ACHN (cell line): ENCODE results near the gene ACTR3.

Experiments
- DNase-seq: peaks from one replicate; pipeline ENCODE4 v3.0.0-alpha.2; 2015
- in situ Hi-C: cut with HindIII; loops from 2 replicates; pipeline ENCODE4 v1.10.0; 2017; ENCODE audit warnings: low sequenced_read_pairs, low pct_ligation_motif_present, low pct_unique_long_range_greater_than_20kb

The ACTR3 gene

DNA sequence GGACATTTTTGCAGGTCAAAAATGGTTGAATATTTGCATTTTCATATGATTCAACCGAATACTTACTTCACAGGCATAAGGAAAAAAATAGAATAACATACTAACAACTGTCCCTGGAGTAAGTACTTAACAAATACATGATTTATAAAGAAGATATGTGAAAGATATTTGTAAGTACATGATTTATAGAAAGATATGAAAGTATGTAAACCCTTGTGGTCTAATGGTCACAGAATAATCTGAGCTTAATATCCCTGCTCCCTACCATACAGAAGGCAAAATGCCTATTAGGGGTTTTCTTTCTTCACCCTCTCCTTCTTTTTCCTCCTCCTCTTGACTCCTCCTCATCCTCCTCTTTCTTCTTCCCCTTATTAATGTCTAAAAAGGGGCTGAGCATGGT is 20.6 kb upstream of the ACTR3 start:
- in situ Hi-C loops: no loop called here
- DNase-seq: no peak

DNA sequence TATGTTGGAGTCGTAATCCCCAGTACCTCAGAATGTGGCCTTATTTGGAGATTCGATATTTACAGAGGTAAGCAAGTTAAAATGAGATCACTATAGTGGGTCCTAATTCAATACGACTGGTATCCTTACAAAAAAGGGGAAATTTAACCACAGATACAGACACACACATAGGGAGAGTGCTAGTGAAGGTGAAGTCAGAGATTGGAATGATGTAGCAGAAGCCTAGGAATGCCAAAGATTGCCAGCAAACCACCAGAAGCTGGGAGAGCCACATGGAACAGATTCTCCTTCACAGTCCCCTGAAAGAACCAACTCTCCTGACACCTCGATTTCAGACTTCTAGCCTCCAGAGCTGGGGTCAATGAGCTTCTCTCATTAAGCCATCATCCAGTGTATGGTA is 17.7 kb upstream of the ACTR3 start:
- DNase-seq: no peak

GRCh38 chr2:113873867-113874266 is 16.0 kb upstream of the ACTR3 start:
- in situ Hi-C loops: no loop called here
- no peak for DNase-seq

More for the DNA sequence above, 17.7 kb upstream of the ACTR3 start:
- in situ Hi-C loops: no loop called here

GRCh38 chr2:113875135-113875534 is 14.8 kb upstream of the ACTR3 start:
- in situ Hi-C loops: no loop called here
- no peak for DNase-seq

- in situ Hi-C loops: no loop called here
- DNase-seq: no peak
These were observed 13.1 kb upstream of the ACTR3 start for GRCh38 chr2:113876503-113877387.

GRCh38 chr2:113877711-113878598 is 11.9 kb upstream of the ACTR3 start:
- peak; percentile 38 for DNase-seq
- in situ Hi-C loops: no loop called here

DNA sequence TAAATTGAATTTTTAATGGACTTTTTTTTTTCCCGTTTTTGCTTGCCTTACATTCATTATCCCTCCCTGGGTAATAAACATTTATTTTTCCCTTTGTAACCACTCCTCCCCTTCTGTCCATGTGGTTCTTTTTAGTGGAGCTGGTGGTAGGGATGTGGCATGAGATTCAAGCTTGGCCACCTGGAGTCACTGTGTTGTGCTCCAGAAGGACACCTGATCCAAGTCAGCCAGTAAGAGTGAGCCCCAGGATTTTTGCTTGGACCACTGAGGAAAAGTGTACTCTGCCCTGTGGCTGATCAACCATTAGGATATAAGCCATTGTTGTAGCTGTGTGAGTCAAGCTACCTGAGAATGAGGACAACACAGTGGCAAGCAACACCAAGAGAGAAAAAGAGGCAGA is 11.1 kb upstream of the ACTR3 start:
- in situ Hi-C loops: no loop called here
- DNase-seq: no peak

DNA sequence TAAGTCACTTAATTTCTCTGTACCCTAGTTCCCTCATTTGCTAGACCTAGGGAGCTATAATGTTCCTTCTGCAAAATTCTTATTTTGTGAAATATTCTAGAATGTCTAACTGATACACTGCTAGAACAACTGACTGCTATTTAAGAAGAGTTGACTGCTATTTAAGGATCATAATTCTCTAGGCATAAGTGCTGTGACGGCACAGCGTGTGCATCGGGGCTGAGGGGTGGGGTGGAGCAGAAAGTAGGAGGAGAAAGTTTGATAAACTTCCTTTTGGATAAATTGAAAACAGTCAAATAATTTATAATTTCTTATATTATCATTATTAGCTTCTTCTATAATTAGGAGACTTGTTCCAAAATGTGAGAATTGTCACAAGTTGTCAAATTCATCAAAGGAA is 10.4 kb upstream of the ACTR3 start:
- in situ Hi-C loops: no loop called here
- no peak for DNase-seq

DNA sequence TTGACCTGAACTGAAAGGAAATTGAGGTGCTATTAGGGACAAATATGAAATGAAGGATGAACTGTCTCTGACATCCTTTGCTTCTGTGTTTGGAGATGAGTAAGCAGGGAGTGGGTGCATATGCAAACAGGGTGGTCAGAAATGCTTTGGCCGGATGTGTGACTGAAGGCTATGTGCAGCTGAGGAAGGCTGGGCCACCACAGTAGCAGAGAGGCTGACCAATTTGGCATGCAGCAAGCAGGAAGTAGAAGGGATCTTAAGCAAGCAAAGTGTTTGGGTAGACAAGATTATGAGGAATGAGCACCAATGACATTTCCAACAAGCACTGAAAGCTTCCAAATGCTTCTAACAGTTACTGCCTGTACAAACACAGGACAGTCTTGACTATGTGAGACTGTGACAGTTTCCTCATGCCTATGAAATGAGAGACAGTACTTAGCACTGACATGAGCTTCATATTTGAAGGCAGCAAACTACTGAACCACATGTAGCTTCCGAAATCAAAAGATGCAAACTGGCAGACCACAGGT is 3.3 kb upstream of the ACTR3 start:
- in situ Hi-C loops: no loop called here

DNA sequence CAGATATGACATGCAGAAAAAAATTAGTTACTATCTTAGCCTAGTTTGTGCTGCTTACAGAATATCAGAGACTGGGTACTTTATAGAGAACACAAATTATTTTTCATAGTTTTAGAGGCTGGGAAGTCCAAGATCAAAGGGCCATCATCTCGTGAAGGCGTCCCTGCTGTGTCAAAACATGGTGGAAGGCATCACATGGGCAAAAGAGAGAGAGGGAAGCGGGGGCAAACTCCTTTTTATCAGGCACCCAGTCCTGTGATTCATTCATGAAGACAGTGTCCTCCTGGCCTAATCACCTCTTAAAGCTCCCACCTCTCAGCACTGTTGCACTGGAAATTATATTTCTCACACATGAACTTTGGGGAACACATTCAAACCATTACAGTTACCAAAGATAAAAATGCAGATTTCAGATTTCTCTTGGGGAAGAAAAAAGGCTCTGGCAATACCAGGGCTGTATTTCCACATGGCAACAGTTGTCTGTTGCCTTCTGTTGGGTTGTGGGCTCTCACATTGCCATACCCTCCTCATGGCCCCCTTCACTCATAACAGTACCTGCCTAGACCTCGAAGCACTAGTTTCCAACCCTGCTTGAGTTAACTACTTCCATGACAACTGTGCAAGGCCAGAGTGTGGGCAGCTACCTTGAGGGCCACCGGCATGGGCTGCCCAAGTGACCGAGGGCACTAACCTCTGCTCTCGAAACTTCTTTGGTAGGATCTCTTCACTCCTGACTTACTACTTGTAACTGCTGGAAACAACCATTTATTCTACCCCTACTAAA is 2.7 kb upstream of the ACTR3 start:
- DNase-seq: no peak
- in situ Hi-C loops: no loop called here

More for the DNA sequence above, 3.3 kb upstream of the ACTR3 start:
- no peak for DNase-seq

DNA sequence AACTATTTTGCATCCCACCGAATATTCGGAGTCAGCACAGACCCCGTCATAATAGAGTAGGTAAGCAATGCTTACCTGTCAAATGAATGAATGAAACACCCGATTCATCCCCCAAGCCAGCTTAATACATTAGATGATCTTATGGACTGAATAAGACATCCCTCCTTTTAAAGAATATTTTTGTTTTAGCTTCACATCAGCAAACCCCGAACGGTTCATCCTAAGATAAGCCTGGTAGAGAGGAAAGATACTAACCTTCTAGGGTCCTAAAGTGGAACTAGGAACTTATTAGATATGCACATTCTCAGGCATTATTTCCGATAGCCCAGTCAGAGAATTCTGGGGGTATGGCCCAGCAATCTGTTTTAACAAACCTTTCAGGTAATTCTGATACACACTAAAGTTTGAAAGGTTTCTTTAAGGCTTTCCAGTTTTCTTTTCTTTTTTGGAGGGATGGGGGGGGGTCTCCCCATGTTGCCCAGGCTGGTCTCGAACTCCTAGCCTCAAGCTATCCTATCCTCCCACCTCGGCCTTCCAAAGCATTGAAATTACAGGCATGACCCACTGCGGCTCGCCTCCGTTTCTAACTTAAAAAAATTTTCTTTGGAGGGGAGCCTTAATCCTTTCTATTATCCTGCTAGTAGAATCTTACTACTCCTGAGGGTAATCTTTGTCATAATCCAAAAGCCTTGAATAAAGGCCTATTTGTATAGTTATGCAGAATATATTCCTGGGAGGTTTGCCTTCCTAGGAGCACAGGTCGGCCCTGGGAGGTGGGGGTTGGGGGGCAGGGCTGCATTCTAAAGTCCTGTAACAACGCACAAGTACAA is 1.0 kb upstream of the ACTR3 start:
- no peak for DNase-seq
- in situ Hi-C loops: no loop called here

GRCh38 chr2:113890253-113891235 is 655 bp downstream of the ACTR3 start:
- in situ Hi-C loops: no loop called here

GRCh38 chr2:113891265-113891959 is 1.5 kb downstream of the ACTR3 start:
- in situ Hi-C loops: no loop called here
- DNase-seq: peak; percentile 39

More at GRCh38 chr2:113890253-113891235, 655 bp downstream of the ACTR3 start:
- peak; percentile 82 for DNase-seq

GRCh38 chr2:113892004-113892710 is 2.3 kb downstream of the ACTR3 start:
- in situ Hi-C loops: no loop called here
- DNase-seq: no peak

- DNase-seq: peak; percentile 79
- in situ Hi-C loops: no loop called here
These were observed 4.4 kb downstream of the ACTR3 start for GRCh38 chr2:113894156-113894743.
